ENCODE results near the gene ARMC9.

Gene ARMC9

DNA sequence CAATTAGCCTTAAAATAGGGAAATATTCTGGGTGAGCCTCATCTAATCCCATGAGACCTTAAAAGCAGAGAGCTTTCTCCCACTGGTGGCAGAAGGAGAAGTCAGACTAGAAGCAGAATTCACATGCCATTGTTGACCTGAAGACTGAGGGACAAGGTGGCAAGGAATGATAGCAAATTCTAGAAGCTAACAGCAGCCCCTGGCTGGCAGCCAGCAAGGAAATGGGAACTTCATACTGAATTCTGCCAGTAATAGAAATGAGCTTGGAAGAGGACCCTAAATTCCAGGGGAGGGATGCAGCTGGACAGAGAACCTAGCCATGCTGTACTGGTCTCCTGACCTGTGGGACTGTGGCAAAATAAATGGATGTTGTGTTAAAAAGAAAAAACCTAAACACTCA, 216.6 kb downstream of the ARMC9 start:
- Histone ChIP-seq H2AFZ (ENCODE audit: low read length) (no peak overlapping the region), H3K36me3 (replicated peaks in 1 of 2; ENCODE audit: control insufficient read depth in 2 of 2, insufficient read depth in 2 of 2, low read length in 2 of 2) (no peaks in the 10 kb centered on the region), H3K79me1 (ENCODE audit: low read depth, low read length) (no peaks in the 10 kb centered on the region), H2BK5ac (ENCODE audit: low read length) (no peak overlapping the region), H2BK12ac (ENCODE audit: low read length) (no peak overlapping the region), H3K18ac (ENCODE audit: low read length) (no peak overlapping the region), H3K14ac (ENCODE audit: low read length) (no peak overlapping the region), H3K27me3 (ENCODE audit: control insufficient read depth in 3 of 3, insufficient read depth in 3 of 3, low read depth in 1 of 3, low read length in 3 of 3) (peaks cover 0 to 7% (median 0%) of the 10 kb centered on the region in 3 experiments), H3K27ac (replicated peaks; ENCODE audit: low read length) (no peak overlapping the region), H4K8ac (ENCODE audit: low read depth, low read length) (no peak overlapping the region), H3K4me3 (ENCODE audit: low read length in 2 of 2) (no peak overlapping the region), H2AK5ac (ENCODE audit: low read depth, low read length) (no peak overlapping the region), H3K4ac (ENCODE audit: low read length) (no peak overlapping the region), H3K4me1 (ENCODE audit: control insufficient read depth in 2 of 2, insufficient read depth in 1 of 2, low read depth in 1 of 2, low read length in 2 of 2) (peaks cover 2 to 5% of the 10 kb centered on the region in 2 donors), H2BK120ac (ENCODE audit: low read depth, low read length) (no peak overlapping the region), H3K9ac (ENCODE audit: low read depth, low read length, poor library complexity) (no peak overlapping the region), H2BK15ac (ENCODE audit: low read length) (no peak overlapping the region), H3K9me3 (replicated peaks in 1 of 2; ENCODE audit: control insufficient read depth in 2 of 2, insufficient read depth in 1 of 2, low read depth in 1 of 2, low read length in 2 of 2) (peaks cover 3 to 14% of the 10 kb centered on the region in 2 donors), H3K23ac (ENCODE audit: low read depth, low read length, poor library complexity) (no peak overlapping the region), H3K4me2 (ENCODE audit: insufficient read depth, low read length, poor library complexity, severe bottlenecking) (no peak overlapping the region), H4K91ac (ENCODE audit: low read depth, low read length, poor library complexity) (no peak overlapping the region)
- no peak for DNase-seq (ENCODE audit: low spot score)

GRCh38 chr2:231418820-231419640, 220.6 kb downstream of the ARMC9 start:
- Histone ChIP-seq H3K36me3 (replicated peaks in 1 of 2; ENCODE audit: control insufficient read depth in 2 of 2, insufficient read depth in 2 of 2, low read length in 2 of 2) (no peaks in the 10 kb centered on the region), H3K18ac (ENCODE audit: low read length) (peak overlapping the region; percentile 32), H2BK12ac (ENCODE audit: low read length) (no peak overlapping the region), H3K79me1 (ENCODE audit: low read depth, low read length) (no peaks in the 10 kb centered on the region), H4K8ac (ENCODE audit: low read depth, low read length) (no peak overlapping the region), H3K23ac (ENCODE audit: low read depth, low read length, poor library complexity) (no peak overlapping the region), H3K9ac (ENCODE audit: low read depth, low read length, poor library complexity) (peak overlapping the region; percentile 45), H2AFZ (ENCODE audit: low read length) (peak overlapping the region; percentile 68), H3K14ac (ENCODE audit: low read length) (no peak overlapping the region), H3K27me3 (ENCODE audit: control insufficient read depth in 3 of 3, insufficient read depth in 3 of 3, low read depth in 1 of 3, low read length in 3 of 3) (no peaks in the 10 kb centered on the region), H2BK5ac (ENCODE audit: low read length) (no peak overlapping the region), H3K4me2 (ENCODE audit: insufficient read depth, low read length, poor library complexity, severe bottlenecking) (no peak overlapping the region), H3K4me3 (ENCODE audit: low read length in 2 of 2) (no peak overlapping the region), H3K4me1 (ENCODE audit: control insufficient read depth in 2 of 2, insufficient read depth in 1 of 2, low read depth in 1 of 2, low read length in 2 of 2) (peaks cover 0 to 2% of the 10 kb centered on the region in 2 donors), H3K27ac (replicated peaks; ENCODE audit: low read length) (no peak overlapping the region), H2BK120ac (ENCODE audit: low read depth, low read length) (no peak overlapping the region), H2BK15ac (ENCODE audit: low read length) (no peak overlapping the region), H2AK5ac (ENCODE audit: low read depth, low read length) (no peak overlapping the region), H3K4ac (ENCODE audit: low read length) (no peak overlapping the region), H4K91ac (ENCODE audit: low read depth, low read length, poor library complexity) (no peak overlapping the region), H3K9me3 (replicated peaks in 1 of 2; ENCODE audit: control insufficient read depth in 2 of 2, insufficient read depth in 1 of 2, low read depth in 1 of 2, low read length in 2 of 2) (no peaks in the 10 kb centered on the region)
- DNase-seq (ENCODE audit: low spot score): no peak
- no CpG with 5 or more reads among the region's 26 CpGs for WGBS, 2 donors (ENCODE audit: extremely low coverage in 2 of 2, insufficient read length in 2 of 2, insufficient replicate concordance in 1 of 2)

- H2AK5ac ChIP-seq (ENCODE audit: low read depth, low read length): no peak overlapping the region
- no peaks in the 10 kb centered on the region for H3K9me3 ChIP-seq (replicated peaks in 1 of 2; ENCODE audit: control insufficient read depth in 2 of 2, insufficient read depth in 1 of 2, low read depth in 1 of 2, low read length in 2 of 2)
- no peak overlapping the region for H3K27ac ChIP-seq (replicated peaks; ENCODE audit: low read length)
- H4K91ac ChIP-seq (ENCODE audit: low read depth, low read length, poor library complexity): no peak overlapping the region
- H2BK120ac ChIP-seq (ENCODE audit: low read depth, low read length): no peak overlapping the region
- H2AFZ ChIP-seq (ENCODE audit: low read length): peak overlapping the region; percentile 36
- peak overlapping the region; percentile 40 for H3K18ac ChIP-seq (ENCODE audit: low read length)
- WGBS, 2 donors (ENCODE audit: extremely low coverage in 2 of 2, insufficient read length in 2 of 2, insufficient replicate concordance in 1 of 2): no CpG with 5 or more reads among the region's 9 CpGs
- no peak overlapping the region for H2BK15ac ChIP-seq (ENCODE audit: low read length)
- no peak for DNase-seq (ENCODE audit: low spot score)
- no peak overlapping the region for H3K14ac ChIP-seq (ENCODE audit: low read length)
- H2BK5ac ChIP-seq (ENCODE audit: low read length): no peak overlapping the region
- H3K9ac ChIP-seq (ENCODE audit: low read depth, low read length, poor library complexity): no peak overlapping the region
- peaks cover 0 to 3% of the 10 kb centered on the region in 2 donors for H3K4me1 ChIP-seq (ENCODE audit: control insufficient read depth in 2 of 2, insufficient read depth in 1 of 2, low read depth in 1 of 2, low read length in 2 of 2)
- H3K4me2 ChIP-seq (ENCODE audit: insufficient read depth, low read length, poor library complexity, severe bottlenecking): no peak overlapping the region
- no peak overlapping the region for H3K4ac ChIP-seq (ENCODE audit: low read length)
- H4K8ac ChIP-seq (ENCODE audit: low read depth, low read length): no peak overlapping the region
- no peak overlapping the region for H2BK12ac ChIP-seq (ENCODE audit: low read length)
- H3K23ac ChIP-seq (ENCODE audit: low read depth, low read length, poor library complexity): no peak overlapping the region
- H3K79me1 ChIP-seq (ENCODE audit: low read depth, low read length): no peaks in the 10 kb centered on the region
- no peak overlapping the region for H3K4me3 ChIP-seq (ENCODE audit: low read length in 2 of 2)
- H3K36me3 ChIP-seq (replicated peaks in 1 of 2; ENCODE audit: control insufficient read depth in 2 of 2, insufficient read depth in 2 of 2, low read length in 2 of 2): no peaks in the 10 kb centered on the region
- no peaks in the 10 kb centered on the region for H3K27me3 ChIP-seq (ENCODE audit: control insufficient read depth in 3 of 3, insufficient read depth in 3 of 3, low read depth in 1 of 3, low read length in 3 of 3)
These were observed 222.7 kb downstream of the ARMC9 start for GRCh38 chr2:231421051-231421580.

DNA sequence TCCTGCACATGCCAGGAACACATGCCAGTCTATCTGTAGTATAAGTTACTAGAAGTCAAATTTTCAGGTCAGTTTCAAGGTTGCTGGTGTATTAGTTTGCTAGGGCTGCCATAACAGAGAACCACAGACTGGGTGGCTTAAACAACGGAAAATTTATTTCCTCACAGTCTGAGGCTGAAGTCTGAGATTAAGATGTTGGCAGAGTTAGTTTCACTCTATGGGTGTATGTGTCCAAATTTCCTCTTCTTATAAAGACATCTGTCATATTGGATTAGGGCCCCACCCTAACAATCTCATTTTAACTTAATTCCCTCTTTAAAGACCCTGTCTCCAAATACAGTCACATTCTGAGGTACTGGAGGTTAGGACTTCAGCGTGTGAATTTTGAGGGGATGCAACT, 223.6 kb downstream of the ARMC9 start:
- Histone ChIP-seq H2AK5ac (ENCODE audit: low read depth, low read length) (no peak overlapping the region), H3K14ac (ENCODE audit: low read length) (no peak overlapping the region), H3K18ac (ENCODE audit: low read length) (no peak overlapping the region), H3K4me1 (ENCODE audit: control insufficient read depth in 2 of 2, insufficient read depth in 1 of 2, low read depth in 1 of 2, low read length in 2 of 2) (peaks cover 0 to 3% of the 10 kb centered on the region in 2 donors), H3K9ac (ENCODE audit: low read depth, low read length, poor library complexity) (no peak overlapping the region), H3K36me3 (replicated peaks in 1 of 2; ENCODE audit: control insufficient read depth in 2 of 2, insufficient read depth in 2 of 2, low read length in 2 of 2) (no peaks in the 10 kb centered on the region), H3K9me3 (replicated peaks in 1 of 2; ENCODE audit: control insufficient read depth in 2 of 2, insufficient read depth in 1 of 2, low read depth in 1 of 2, low read length in 2 of 2) (no peaks in the 10 kb centered on the region), H2BK15ac (ENCODE audit: low read length) (no peak overlapping the region), H4K8ac (ENCODE audit: low read depth, low read length) (no peak overlapping the region), H3K23ac (ENCODE audit: low read depth, low read length, poor library complexity) (no peak overlapping the region), H2BK12ac (ENCODE audit: low read length) (no peak overlapping the region), H2AFZ (ENCODE audit: low read length) (no peak overlapping the region), H3K4ac (ENCODE audit: low read length) (no peak overlapping the region), H3K79me1 (ENCODE audit: low read depth, low read length) (no peaks in the 10 kb centered on the region), H3K4me3 (ENCODE audit: low read length in 2 of 2) (no peak overlapping the region), H3K27me3 (ENCODE audit: control insufficient read depth in 3 of 3, insufficient read depth in 3 of 3, low read depth in 1 of 3, low read length in 3 of 3) (no peaks in the 10 kb centered on the region), H3K4me2 (ENCODE audit: insufficient read depth, low read length, poor library complexity, severe bottlenecking) (no peak overlapping the region), H2BK5ac (ENCODE audit: low read length) (no peak overlapping the region), H3K27ac (replicated peaks; ENCODE audit: low read length) (no peak overlapping the region), H2BK120ac (ENCODE audit: low read depth, low read length) (no peak overlapping the region), H4K91ac (ENCODE audit: low read depth, low read length, poor library complexity) (no peak overlapping the region)
- WGBS, 2 donors (ENCODE audit: extremely low coverage in 2 of 2, insufficient read length in 2 of 2, insufficient replicate concordance in 1 of 2): no CpG with 5 or more reads among the region's 2 CpGs
- DNase-seq (ENCODE audit: low spot score): no peak
